Germinal center (tissue), 1 donor: ENCODE measurements around the gene HAGH.
"Not testable (repeated sequence)": the region's sequence is repeated elsewhere in the genome, so short reads cannot be mapped to it uniquely, and the experiment has no call there.

ENCODE experiments used
- DNase-seq: peaks from one replicate; pipeline ENCODE4 v3.0.0; 2012; ENCODE audit warnings: mixed read lengths, low spot score

The HAGH gene

DNA sequence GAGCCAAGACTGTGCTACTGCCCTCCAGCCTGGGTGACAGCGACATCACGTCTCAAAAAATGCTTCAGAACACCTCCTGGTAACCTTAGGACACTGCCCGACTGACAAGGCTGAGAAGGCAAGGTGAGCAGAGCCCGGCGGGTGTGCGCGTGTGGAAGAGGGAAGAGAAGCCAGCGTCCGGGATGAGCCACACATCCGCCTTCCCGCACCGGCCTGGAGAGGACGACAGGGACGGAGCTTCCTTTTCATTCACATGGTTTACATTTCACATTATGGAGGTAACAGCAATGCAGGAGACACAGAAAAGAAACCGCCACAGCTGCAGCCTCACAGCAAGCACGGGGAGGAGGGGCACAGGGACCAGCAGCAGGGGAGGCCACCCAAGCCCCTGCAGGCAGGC, 16.5 kb downstream of the HAGH start:
- DNase-seq = no peak

DNA sequence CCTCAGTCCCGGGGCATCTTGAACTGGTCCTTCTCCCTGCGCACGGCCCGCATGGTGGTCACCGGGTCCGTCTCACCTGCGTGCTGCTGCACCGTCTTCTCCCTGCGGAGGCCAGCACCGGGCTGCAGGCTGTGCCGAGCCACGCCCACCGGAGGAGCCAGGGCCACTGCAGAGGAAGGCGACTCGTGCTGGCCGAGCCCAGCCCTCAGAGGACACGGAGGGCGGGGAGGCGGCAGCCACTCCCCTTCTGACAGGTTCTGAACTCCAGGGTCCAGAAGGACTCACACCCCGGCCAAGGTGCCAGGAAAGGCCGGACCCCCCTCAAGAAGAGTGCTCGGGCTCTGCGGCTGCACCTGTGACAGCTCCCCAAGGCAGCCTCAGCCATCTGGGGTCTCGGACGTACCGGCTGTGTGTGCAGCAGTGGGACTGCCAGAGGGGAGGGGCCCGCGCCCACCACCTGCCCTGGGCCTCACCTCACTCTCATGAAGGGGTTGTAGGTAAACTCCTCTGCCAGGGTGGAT, 17.3 kb downstream of the HAGH start:
- DNase-seq = no peak

- DNase-seq = no peak
Measured at GRCh38 chr16:1808691-1809090, 17.9 kb downstream of the HAGH start.

DNA sequence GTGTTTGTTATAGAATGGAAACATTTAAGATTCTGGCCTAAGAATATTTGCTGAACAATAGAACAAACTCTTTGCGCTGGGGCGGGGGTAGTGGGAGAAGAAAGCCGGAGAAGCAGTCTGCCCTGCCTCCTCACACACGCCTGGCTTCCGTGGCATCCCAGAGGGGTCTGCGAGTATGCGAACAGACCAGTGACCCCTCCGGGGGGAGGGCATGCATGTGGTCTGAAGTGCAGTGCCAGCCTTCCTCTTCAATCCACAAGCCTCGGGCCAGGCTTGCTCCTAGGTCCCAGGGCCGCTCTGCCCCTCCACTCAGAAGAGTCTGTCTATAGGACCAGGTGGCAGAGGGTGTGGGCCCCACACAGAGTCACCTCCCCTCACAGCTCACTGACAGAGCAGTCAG, 19.0 kb downstream of the HAGH start:
- DNase-seq = no peak

GRCh38 chr16:1800701-1801100, 25.9 kb downstream of the HAGH start:
- no peak for DNase-seq

- not testable (repeated sequence) for DNase-seq
Measured at GRCh38 chr16:1799263-1799662, 27.4 kb downstream of the HAGH start.

DNA sequence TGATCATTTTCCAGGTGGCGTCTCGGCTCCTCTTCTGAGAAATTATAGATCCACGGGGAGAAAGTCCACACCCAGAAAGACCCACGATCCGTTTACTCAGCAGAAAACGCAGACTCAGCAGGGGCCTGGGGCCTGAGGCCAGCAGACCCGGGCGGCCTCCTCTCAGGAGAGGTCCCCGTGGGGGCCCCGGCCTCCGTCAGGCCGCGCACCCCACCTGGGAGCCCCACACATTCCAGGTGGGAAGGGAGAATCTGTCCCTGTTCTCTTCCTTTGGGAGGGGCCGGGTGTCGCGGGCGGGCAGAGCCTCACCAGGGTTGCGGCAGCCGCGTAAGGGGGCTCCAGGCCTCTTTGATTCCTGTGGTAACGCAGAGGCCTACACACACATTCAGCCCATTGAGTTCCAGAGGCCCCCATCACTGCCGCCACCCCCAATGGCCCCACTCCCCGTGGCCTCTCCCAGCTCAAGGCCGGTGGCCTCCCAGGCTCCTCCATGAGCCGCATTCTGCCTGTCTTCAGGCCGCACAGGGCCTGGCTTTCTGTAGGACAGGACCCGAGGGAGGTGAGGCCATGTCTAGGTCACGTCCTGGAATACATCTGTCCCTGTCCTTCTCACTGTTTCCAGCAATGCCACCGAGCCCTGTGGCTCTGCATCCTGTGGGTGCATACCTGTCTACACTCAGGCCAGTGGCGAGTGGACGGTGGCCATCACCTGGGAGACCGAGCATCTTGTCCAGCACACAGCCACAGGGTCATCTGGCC, 31.5 kb downstream of the HAGH start:
- DNase-seq = no peak

- no peak for DNase-seq
Measured at GRCh38 chr16:1794221-1794871, 32.3 kb downstream of the HAGH start.

GRCh38 chr16:1793578-1794220, 32.9 kb downstream of the HAGH start, which contains the start of gene IGFALS:
TSS of gene IGFALS (minus strand) at chr16:1793705. CDS start at chr16:1793652, 53 bp downstream.
- no peak for DNase-seq

GRCh38 chr16:1792836-1793577, 33.6 kb downstream of the HAGH start:
- DNase-seq = no peak

DNA sequence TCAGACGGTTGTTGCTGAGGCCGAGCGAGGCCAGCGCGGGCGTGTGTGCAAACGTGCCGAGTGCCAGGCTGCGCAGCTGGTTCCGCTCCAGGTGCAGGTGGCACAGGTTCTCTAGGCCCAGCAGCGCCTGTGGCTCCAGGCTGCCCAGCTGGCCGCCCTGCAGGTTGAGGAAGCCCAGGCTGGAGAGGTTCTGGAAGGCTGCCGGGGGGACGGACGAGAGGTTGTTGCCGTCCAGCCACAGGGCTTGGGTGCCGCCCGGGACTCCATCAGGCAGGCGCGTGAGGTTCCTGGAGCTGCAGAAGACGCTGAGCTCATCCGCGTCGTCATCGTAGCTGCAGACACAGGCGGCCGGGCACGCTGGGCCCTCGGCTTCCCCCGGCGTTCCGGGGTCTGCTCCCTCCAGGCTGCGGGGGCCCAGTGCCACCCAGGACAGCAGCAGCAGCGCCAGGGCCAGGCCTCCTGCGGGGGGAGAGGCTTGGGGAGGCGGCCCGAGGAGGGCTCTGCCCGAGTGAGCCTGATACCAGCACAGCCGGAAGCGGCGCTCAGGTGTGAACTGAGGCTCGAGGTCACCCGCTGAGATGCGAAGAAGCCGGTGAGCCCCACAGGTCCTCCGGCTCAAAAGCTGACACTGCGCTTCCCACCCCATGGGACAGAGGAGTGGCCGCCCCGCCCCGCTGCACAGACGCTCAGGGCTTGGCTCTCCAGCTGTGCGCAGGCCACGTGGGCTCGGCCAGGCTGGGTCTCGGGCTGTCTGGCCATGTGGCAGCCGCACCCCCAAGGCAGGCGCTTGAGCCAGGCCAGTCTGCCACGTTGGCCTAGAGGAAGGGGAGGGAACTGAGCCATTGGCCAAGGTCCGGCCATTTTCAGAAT, 34.4 kb downstream of the HAGH start:
- DNase-seq = no peak

GRCh38 chr16:1791256-1791942, 35.2 kb downstream of the HAGH start:
- DNase-seq = no peak

GRCh38 chr16:1790611-1791255, 35.9 kb downstream of the HAGH start:
- DNase-seq = no peak

GRCh38 chr16:1790261-1790610, 36.4 kb downstream of the HAGH start:
- no peak for DNase-seq

GRCh38 chr16:1789643-1790045, 37.0 kb downstream of the HAGH start:
- DNase-seq = no peak

DNA sequence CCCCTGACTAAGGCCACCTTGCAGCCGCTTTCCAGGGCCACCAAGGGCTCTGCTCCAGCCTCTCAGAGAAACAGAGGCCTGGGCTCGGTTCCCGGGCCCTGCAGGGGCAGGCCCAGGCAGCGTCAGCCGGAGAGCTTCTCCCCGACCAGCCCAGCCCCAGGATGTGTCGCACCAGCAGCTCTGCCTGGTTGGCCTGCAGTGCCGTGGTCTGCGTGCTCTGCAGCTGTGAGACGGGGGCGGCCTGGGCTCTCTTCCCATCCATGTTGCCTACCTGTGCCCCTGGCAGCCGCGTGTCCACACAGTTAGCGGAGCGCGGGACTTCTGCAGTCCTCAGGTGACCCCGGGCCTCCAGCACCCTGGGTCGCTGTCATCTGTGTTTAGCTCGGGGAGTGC, 37.9 kb downstream of the HAGH start:
- DNase-seq = no peak

DNA sequence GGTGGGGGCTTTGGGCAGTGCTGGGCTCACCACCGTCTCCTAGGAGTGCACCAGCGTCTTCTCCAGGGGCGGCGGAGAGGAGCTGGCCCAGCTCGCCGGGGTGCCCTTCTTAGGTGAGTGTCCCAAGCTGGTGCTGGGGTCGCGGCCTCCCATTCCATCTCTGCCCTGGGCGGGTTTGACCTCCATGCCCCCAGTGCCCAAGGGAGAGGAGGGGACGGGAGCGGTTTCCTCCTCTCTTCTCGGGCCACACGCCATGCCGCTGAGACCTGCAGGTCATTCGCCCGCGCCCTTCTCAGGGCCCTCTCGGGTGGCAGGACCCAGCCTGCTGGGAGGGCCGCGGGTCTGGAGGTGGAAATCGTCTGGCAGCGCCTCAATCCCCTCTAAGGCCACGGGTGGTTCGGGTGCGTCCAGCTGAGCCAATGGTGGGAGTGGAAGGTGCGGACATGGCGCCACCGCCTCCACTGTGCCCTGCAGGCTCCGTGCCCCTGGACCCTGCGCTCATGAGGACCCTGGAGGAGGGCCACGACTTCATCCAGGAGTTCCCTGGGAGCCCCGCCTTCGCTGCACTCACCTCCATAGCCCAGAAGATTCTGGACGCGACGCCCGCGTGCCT, 38.4 kb downstream of the HAGH start:
- no peak for DNase-seq

- no peak for DNase-seq
Measured at GRCh38 chr16:1787322-1788094, 39.1 kb downstream of the HAGH start.

GRCh38 chr16:1787056-1787321, 39.6 kb downstream of the HAGH start:
- no peak for DNase-seq
